Posterior cingulate gyrus (tissue), 11 donors: ENCODE results near the gene NRBF2.
"Not testable (repeated sequence)": the region's sequence is repeated elsewhere in the genome, so short reads cannot be mapped to it uniquely, and the experiment has no call there.

Experiments
- DNase-seq, 10 donors: peaks; one replicate each; pipeline versions ENCODE4 v3.0.0 to v3.0.0-alpha.2; 2020 to 2021; ENCODE audit warnings: mixed read lengths in 3 of 10
- intact Hi-C: fragments of 100-400 bp; cut with DNase I; formaldehyde crosslinking; loops from one replicate; pipeline ENCODE4 v1.15.1; 2023

NRBF2 gene

GRCh38 chr10:63115732-63116383 is 17.3 kb upstream of the NRBF2 start:
- DNase-seq: peak in 9 of 10 donors; percentile 35 to 90 (median 51)
- intact Hi-C loops: no loop called here

GRCh38 chr10:63116452-63117072 is 16.6 kb upstream of the NRBF2 start:
- intact Hi-C loops: no loop called here
- no peak for DNase-seq

- no peak for DNase-seq
- intact Hi-C loops: no loop called here
These were observed 14.1 kb upstream of the NRBF2 start for GRCh38 chr10:63119041-63119440.

- intact Hi-C loops: no loop called here
These were observed 12.6 kb upstream of the NRBF2 start for GRCh38 chr10:63120554-63120953.

GRCh38 chr10:63123727-63124362 is 9.3 kb upstream of the NRBF2 start:
- no peak for DNase-seq
- intact Hi-C loops: no loop called here

More at GRCh38 chr10:63120554-63120953, 12.6 kb upstream of the NRBF2 start:
- DNase-seq: no peak

- intact Hi-C loops: no loop called here
- DNase-seq: no peak
These were observed 7.7 kb upstream of the NRBF2 start for GRCh38 chr10:63125459-63125858.

GRCh38 chr10:63128443-63128842 is 4.7 kb upstream of the NRBF2 start:
- intact Hi-C loops: no loop called here
- no peak for DNase-seq

GRCh38 chr10:63129888-63130287 is 3.2 kb upstream of the NRBF2 start:
- intact Hi-C loops: loop anchor here (10.0 kb wide), 1 partner anchor 325 kb away; the partner anchor contains the start of gene ADO
- no peak for DNase-seq

- intact Hi-C loops: loop anchor here (10.0 kb wide), 1 partner anchor 328 kb away; the partner anchor contains the start of gene ADO
- DNase-seq: no peak
These were observed 475 bp upstream of the NRBF2 start for GRCh38 chr10:63132651-63133055.

GRCh38 chr10:63133821-63134557 is 861 bp downstream of the NRBF2 start:
- no peak for DNase-seq
- intact Hi-C loops: loop anchor here (10.0 kb wide), 1 partner anchor 329 kb away; the partner anchor contains the start of gene ADO

GRCh38 chr10:63137306-63137705 is 4.2 kb downstream of the NRBF2 start:
- intact Hi-C loops: loop anchor here (10.0 kb wide), 1 partner anchor 333 kb away; the partner anchor contains the start of gene ADO
- no peak for DNase-seq

- intact Hi-C loops: no loop called here
- no peak for DNase-seq
These were observed 6.9 kb downstream of the NRBF2 start for GRCh38 chr10:63140077-63140476.

- intact Hi-C loops: no loop called here
- DNase-seq: no peak
These were observed 9.0 kb downstream of the NRBF2 start for GRCh38 chr10:63142136-63142535.

GRCh38 chr10:63143987-63144386 is 10.9 kb downstream of the NRBF2 start:
- intact Hi-C loops: no loop called here
- no peak for DNase-seq

GRCh38 chr10:63145782-63146181 is 12.7 kb downstream of the NRBF2 start:
- DNase-seq: no peak
- intact Hi-C loops: no loop called here

- intact Hi-C loops: no loop called here
- DNase-seq: no peak
These were observed 13.4 kb downstream of the NRBF2 start for GRCh38 chr10:63146503-63146902.

GRCh38 chr10:63150745-63151144 is 17.6 kb downstream of the NRBF2 start:
- intact Hi-C loops: no loop called here
- DNase-seq: no peak

- DNase-seq, intact Hi-C loops: not testable (repeated sequence)
These were observed 20.9 kb downstream of the NRBF2 start for GRCh38 chr10:63153868-63154545.

GRCh38 chr10:63154546-63155387 is 21.6 kb downstream of the NRBF2 start:
- intact Hi-C loops: loop anchor here (5.0 kb wide), 1 partner anchor 562 kb away; no protein-coding TSS in a partner anchor
- DNase-seq: no peak
